Gastrocnemius medialis (tissue), 4 donors: ENCODE data around the gene CEACAM20. TPM values are rescaled to one million over a fixed set of nuclear protein-coding genes. Genes with fewer than 3 reads are reported as not detected.
"Not testable (repeated sequence)": the region's sequence is repeated elsewhere in the genome, so short reads cannot be mapped to it uniquely, and the experiment has no call there.

ENCODE experiments used
- ATAC-seq, 2 donors: fragments of 150-250 bp; one replicate each; pipeline ENCODE4 v1.9.1; 2016
- DNase-seq, 2 donors: peaks; one replicate each; pipeline ENCODE4 v3.0.0-alpha.2; 2019
- H3K27ac ChIP-seq, 4 donors: fragments of 200-600 bp; sonication (generic); 1 replicate in 1 of 4; 2 replicates in 3 of 4; pipeline ENCODE4 v1.5.1; 2016 to 2018; ENCODE audit warnings: mild to moderate bottlenecking in 2 of 4, moderate library complexity in 1 of 4
- H3K27me3 ChIP-seq, 3 donors: fragments of 200-600 bp; sonication (generic) in 2 of 3; 1 replicate in 1 of 3; 2 replicates in 2 of 3; pipeline versions ENCODE4 v1.5.1 to v1.6.0; 2016 to 2019; ENCODE audit warnings: mild to moderate bottlenecking in 1 of 3, moderate library complexity in 1 of 3
- H3K36me3 ChIP-seq, 2 donors: fragments of 200-600 bp; sonication (generic) in 1 of 2; one replicate each; pipeline ENCODE4 v1.5.1; 2017 to 2018
- H3K4me1 ChIP-seq, 2 donors: fragments of 200-600 bp; sonication (generic) in 1 of 2; one replicate each; pipeline ENCODE4 v1.5.1; 2016 to 2017; ENCODE audit warnings: mild to moderate bottlenecking in 2 of 2
- H3K4me3 ChIP-seq, 4 donors: fragments of 200-600 bp; sonication (generic) in 3 of 4; 1 replicate in 1 of 4; 2 replicates in 3 of 4; pipeline ENCODE4 v1.5.1; 2016 to 2019; ENCODE audit warnings: mild to moderate bottlenecking in 2 of 4
- H3K9me3 ChIP-seq, 3 donors: fragments of 200-600 bp; sonication (generic) in 2 of 3; 1 replicate in 1 of 3; 2 replicates in 2 of 3; pipeline ENCODE4 v1.5.1; 2016 to 2019
- POLR2A ChIP-seq, 2 donors: fragments of 450-650 bp; IDR thresholded peaks; one replicate each; pipeline ENCODE4 v1.6.1; 2017; ENCODE audit warnings: antibody characterized with exemption in 2 of 2, mild to moderate bottlenecking in 2 of 2, moderate library complexity in 2 of 2
- in situ Hi-C, 4 donors: fragments of 200-750 bp; cut with MboI; loops; one replicate each; pipeline versions ENCODE4 v1.15.0 to v1.8.0; 2017; ENCODE audit warnings: low sequenced_read_pairs in 4 of 4
- intact Hi-C: fragments of 100-400 bp; cut with DNase I; formaldehyde crosslinking; loops from one replicate; pipeline ENCODE4 v1.15.1; 2023; ENCODE audit warnings: low total_unique reads
- total RNA-seq, 4 donors: library from RNA; depleted of rRNA; stranded (reverse); fragments of >200 nt; gene quantifications; one replicate each; pipeline versions ENCODE4 v1.1.0 to v1.2.3, GENCODE V29; 2016
- TF ChIP-seq, protein P1 (sequence below), 5 experiments: fragments of 450-650 bp in 3 of 5; fragments of 200-600 bp in 2 of 5; sonication (generic) in 2 of 5; IDR thresholded peaks in 4 of 5; conservative IDR thresholded peaks in 1 of 5; 1 replicate in 4 of 5; 2 replicates in 1 of 5; pipeline ENCODE4 v1.5.1; 2016 to 2019; ENCODE audit warnings: antibody characterized with exemption in 5 of 5, mild to moderate bottlenecking in 3 of 5, moderate library complexity in 3 of 5

CEACAM20 gene
- total RNA-seq, 4 donors from 2014 or later: not detected

DNA sequence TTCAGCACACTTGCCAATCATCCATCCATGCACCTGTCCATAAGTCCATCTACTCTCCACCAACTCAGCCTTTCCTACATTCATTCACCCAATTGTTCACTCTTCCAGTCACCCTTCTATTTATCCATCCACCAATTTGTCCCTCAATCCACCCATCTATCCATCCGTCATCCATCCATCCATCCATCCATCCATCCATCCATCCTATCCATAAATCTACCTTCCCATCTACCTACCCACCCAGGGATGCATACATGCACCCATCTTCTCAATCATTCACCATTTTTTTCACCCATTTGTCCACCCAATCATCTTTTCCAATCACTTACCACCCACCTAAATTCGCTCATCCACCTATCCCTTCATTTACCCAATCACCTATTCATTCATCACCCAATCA lies 14.6 kb upstream of the CEACAM20 start:
- Histone ChIP-seq H3K9me3 (no peaks in the 10 kb centered on the region), H3K27me3 (no peaks in the 10 kb centered on the region), H3K27ac (no peak overlapping the region), H3K36me3 (no peaks in the 10 kb centered on the region), H3K4me3 (no peak overlapping the region), H3K4me1 (no peaks in the 10 kb centered on the region)
- in situ Hi-C loops: no loop called here
- DNase-seq (no peak), ATAC-seq (no peak)
- intact Hi-C loops: no loop called here
- TF ChIP-seq, protein P1, sequence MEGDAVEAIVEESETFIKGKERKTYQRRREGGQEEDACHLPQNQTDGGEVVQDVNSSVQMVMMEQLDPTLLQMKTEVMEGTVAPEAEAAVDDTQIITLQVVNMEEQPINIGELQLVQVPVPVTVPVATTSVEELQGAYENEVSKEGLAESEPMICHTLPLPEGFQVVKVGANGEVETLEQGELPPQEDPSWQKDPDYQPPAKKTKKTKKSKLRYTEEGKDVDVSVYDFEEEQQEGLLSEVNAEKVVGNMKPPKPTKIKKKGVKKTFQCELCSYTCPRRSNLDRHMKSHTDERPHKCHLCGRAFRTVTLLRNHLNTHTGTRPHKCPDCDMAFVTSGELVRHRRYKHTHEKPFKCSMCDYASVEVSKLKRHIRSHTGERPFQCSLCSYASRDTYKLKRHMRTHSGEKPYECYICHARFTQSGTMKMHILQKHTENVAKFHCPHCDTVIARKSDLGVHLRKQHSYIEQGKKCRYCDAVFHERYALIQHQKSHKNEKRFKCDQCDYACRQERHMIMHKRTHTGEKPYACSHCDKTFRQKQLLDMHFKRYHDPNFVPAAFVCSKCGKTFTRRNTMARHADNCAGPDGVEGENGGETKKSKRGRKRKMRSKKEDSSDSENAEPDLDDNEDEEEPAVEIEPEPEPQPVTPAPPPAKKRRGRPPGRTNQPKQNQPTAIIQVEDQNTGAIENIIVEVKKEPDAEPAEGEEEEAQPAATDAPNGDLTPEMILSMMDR (IDR thresholded peaks at IDR 0.05 in 4 of 5, conservative IDR thresholded peaks at IDR 0.05 in 1 of 5): no peak
- TF ChIP-seq POLR2A (IDR thresholded peaks at IDR 0.05): no peak

DNA sequence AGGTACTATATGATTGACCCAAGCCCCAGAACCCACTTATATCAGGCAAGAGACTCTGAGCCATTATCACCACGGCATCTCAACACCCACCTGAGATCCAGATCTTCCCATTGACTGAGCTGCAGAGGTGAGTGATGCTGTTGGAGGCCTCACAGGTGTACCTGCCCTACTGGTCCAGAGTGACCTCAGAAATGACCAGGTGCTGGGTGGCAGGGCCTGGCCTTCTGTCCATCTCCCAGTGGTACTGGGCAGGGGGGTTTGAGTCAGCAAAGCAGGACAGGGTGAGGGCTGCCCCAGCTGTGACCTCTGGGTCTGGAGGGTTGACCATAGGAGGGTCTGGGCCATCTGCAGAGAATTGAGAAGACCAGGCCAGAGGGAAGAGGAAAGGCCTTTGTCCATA lies 13.2 kb upstream of the CEACAM20 start:
- ATAC-seq: no peak
- H3K36me3 ChIP-seq: no peaks in the 10 kb centered on the region
- no peaks in the 10 kb centered on the region for H3K4me1 ChIP-seq
- intact Hi-C loops (no loop called here), in situ Hi-C loops (no loop called here)
- no peaks in the 10 kb centered on the region for H3K27me3 ChIP-seq
- H3K4me3 ChIP-seq: no peak overlapping the region
- H3K27ac ChIP-seq: no peak overlapping the region
- TF ChIP-seq POLR2A (IDR thresholded peaks at IDR 0.05): no peak
- TF ChIP-seq, protein P1 (IDR thresholded peaks at IDR 0.05 in 4 of 5, conservative IDR thresholded peaks at IDR 0.05 in 1 of 5): no peak
- H3K9me3 ChIP-seq: no peaks in the 10 kb centered on the region
- no peak for DNase-seq

DNA sequence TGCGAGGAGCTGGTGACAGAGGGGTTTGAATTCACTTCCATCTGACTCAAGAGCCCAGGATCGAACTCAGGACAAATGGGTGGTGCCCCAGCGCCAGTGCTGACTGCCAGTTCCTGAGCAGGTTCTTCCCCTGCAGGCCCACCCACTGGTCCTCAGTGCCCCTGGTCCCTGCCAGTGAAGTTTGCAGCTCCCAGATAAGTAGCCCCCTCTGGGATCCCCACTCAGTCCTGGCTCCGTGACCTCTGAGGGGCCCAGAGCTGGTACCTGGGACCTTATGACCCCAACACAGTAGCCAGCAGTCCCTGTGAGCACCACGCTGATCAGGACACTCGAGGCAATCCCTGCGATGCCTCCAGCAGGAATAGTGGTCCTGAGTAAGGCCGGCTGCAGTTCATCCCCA lies 11.3 kb upstream of the CEACAM20 start:
- H3K4me3 ChIP-seq: no peak overlapping the region
- H3K36me3 ChIP-seq: no peaks in the 10 kb centered on the region
- H3K27me3 ChIP-seq: no peaks in the 10 kb centered on the region
- in situ Hi-C loops (no loop called here), intact Hi-C loops (no loop called here)
- H3K9me3 ChIP-seq: no peaks in the 10 kb centered on the region
- no peaks in the 10 kb centered on the region for H3K4me1 ChIP-seq
- no peak for DNase-seq
- TF ChIP-seq, protein P1 (IDR thresholded peaks at IDR 0.05 in 4 of 5, conservative IDR thresholded peaks at IDR 0.05 in 1 of 5): no peak
- TF ChIP-seq POLR2A (IDR thresholded peaks at IDR 0.05): no peak
- ATAC-seq: no peak
- H3K27ac ChIP-seq: no peak overlapping the region

DNA sequence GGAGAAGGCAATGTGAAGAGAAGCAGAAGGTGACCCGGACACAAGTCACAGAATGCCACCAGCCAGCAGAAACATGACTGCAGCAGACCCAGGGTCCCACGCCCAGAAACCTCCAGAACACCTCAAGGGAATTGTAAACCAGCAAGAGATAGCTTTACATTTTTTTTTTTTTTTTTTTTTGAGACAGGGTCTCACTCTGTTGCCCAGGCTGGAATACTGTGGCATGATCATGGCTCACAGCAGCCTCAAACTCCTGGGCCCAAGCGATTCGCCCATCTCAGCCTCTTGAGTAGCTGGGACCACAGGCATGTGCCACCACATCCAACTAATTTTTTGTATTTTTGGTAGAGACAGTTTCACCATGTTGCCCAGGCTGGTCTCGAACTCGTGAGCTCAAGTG lies 10.5 kb upstream of the CEACAM20 start:
- no peak for ATAC-seq
- Histone ChIP-seq H3K27me3 (no peaks in the 10 kb centered on the region), H3K9me3 (no peaks in the 10 kb centered on the region), H3K36me3 (no peaks in the 10 kb centered on the region), H3K4me1 (no peaks in the 10 kb centered on the region), H3K4me3 (no peak overlapping the region), H3K27ac (no peak overlapping the region)
- in situ Hi-C loops (no loop called here), intact Hi-C loops (no loop called here)
- no peak for TF ChIP-seq POLR2A (IDR thresholded peaks at IDR 0.05)
- TF ChIP-seq, protein P1 (IDR thresholded peaks at IDR 0.05 in 4 of 5, conservative IDR thresholded peaks at IDR 0.05 in 1 of 5): no peak
- DNase-seq: no peak

DNA sequence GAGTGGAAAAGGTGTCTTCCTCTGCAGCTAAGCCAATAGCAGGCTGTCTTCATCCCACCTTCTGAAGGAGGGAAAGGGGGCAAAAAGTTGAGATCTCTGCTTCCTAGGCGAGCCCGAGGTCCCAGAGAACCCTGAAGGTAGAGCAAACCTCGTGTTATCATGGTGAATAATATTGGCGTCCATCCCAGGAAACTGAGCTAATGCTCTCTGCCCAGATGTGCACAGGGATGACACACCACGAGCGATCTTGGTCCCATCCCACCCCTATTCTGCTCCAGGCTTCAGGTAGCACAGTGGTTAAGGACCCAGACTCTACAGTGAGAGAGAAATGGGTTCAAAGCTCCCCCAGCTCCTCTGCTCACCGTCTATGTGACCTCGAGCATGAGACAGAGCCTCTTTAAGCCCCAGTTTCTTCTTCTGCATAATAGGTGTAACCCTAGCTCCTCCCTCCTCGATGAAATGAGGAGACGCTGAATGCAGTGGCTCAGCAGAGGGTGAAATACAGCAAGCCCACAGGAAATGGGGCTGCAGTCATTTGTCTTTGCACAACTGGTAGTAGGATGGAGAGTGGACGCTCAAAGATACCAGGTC lies 9.9 kb upstream of the CEACAM20 start:
- Histone ChIP-seq H3K4me3 (no peak overlapping the region), H3K36me3 (no peaks in the 10 kb centered on the region), H3K4me1 (no peaks in the 10 kb centered on the region), H3K27me3 (peaks cover 0 to 3% (median 0%) of the 10 kb centered on the region in 3 donors), H3K9me3 (no peaks in the 10 kb centered on the region), H3K27ac (no peak overlapping the region)
- in situ Hi-C loops: no loop called here
- no peak for ATAC-seq
- no peak for DNase-seq
- TF ChIP-seq, protein P1 (IDR thresholded peaks at IDR 0.05 in 4 of 5, conservative IDR thresholded peaks at IDR 0.05 in 1 of 5): no peak
- TF ChIP-seq POLR2A (IDR thresholded peaks at IDR 0.05): no peak
- intact Hi-C loops: no loop called here

DNA sequence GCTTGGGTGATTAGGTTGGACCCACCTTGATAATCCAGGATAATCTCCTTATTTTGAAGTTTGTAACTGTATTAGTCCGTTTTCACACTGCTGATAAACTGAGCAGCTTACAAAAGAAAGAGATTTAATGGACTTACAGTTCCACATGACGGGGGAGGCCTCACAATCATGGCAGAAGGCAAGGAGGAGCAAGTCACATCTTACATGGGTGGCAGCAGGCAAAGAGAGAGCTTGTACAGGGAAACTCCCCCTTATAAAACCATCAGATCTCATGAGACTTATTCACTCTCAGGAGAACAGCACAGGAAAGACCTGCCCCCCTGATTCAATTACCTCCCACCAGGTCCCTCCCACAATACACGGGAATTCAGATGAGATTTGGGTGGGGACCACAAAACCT lies 5.9 kb upstream of the CEACAM20 start:
- H3K27me3 ChIP-seq, H3K9me3 ChIP-seq, H3K27ac ChIP-seq, H3K36me3 ChIP-seq, intact Hi-C loops, in situ Hi-C loops, DNase-seq, H3K4me3 ChIP-seq, H3K4me1 ChIP-seq, ATAC-seq: not testable (repeated sequence)
